ENCODE measurements around the gene POLR3G. TPM values are rescaled to one million over a fixed set of nuclear protein-coding genes. Genes with fewer than 3 reads are reported as not detected.
A peak's percentile ranks its signal among the peaks of the same experiment; 100 is the strongest.

Gene POLR3G
- total RNA-seq, 2 experiments from 2014 or later = 9.6 to 9.7 TPM

DNA sequence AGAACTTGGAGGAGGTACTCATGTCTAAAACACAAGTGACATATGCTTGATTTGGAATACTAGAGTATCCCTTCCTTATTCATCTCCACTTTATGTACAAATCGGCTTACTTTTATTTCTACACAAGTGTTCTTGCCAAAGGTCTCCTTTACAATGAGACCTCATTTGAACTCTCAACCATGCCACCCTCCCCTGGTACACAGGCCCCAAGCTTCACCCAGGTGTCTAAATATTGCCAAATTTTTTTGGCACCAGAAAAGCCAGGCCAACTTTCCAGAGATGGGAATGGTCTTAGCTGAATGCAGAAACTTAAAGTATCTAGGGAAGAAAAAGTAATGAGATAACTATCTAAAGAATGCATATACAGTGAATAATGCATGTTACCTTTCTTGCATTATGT, 35.8 kb downstream of the POLR3G start:
- ChIA-PET CTCF (no interaction called here), POLR2A (no interaction called here)
- DNase-seq = no peak
- no peak overlapping the region for H3K27ac Mint-ChIP-seq
- intact Hi-C loops (cut with micrococcal nuclease) = no loop called here
- peaks cover 5% of the 10 kb centered on the region for H3K4me1 Mint-ChIP-seq (ENCODE audit: low read depth)
- H3K4me3 Mint-ChIP-seq = no peak overlapping the region
- peaks cover 2% of the 10 kb centered on the region for H3K36me3 Mint-ChIP-seq
- H3K27me3 Mint-ChIP-seq = no peaks in the 10 kb centered on the region
- H3K9me3 Mint-ChIP-seq = no peaks in the 10 kb centered on the region

DNA sequence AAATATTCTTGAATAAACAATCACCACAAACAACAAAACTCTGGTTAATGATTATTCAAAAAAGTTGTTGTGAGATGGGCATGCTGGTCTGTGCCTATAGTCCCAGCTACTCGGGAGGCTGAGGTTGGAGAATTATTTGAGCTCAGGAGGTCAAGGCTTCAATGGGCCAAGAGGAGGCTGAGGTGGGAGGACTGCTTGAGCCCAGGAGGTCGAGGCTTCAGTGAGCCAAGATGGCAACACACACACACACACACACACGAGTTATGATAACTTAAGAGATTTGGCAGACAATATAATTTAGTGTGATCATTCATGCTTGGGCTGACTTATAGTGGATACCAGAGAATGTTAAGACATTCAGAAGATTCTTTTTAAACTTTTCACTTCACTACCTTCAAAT, 39.9 kb downstream of the POLR3G start:
- H3K4me1 Mint-ChIP-seq (ENCODE audit: low read depth) = peaks cover 9% of the 10 kb centered on the region
- H3K36me3 Mint-ChIP-seq = peaks cover 12% of the 10 kb centered on the region
- intact Hi-C loops (cut with micrococcal nuclease) = no loop called here
- no peaks in the 10 kb centered on the region for H3K27me3 Mint-ChIP-seq
- H3K9me3 Mint-ChIP-seq = no peaks in the 10 kb centered on the region
- no peak overlapping the region for H3K4me3 Mint-ChIP-seq
- CTCF ChIA-PET = no interaction called here
- POLR2A ChIA-PET = no interaction called here
- no peak for DNase-seq
- H3K27ac Mint-ChIP-seq = no peak overlapping the region

- intact Hi-C loops (cut with micrococcal nuclease) = no loop called here
- Mint-ChIP-seq H3K27ac (no peak overlapping the region), H3K4me1 (ENCODE audit: low read depth) (peaks cover 9% of the 10 kb centered on the region), H3K4me3 (no peak overlapping the region), H3K9me3 (no peaks in the 10 kb centered on the region), H3K27me3 (no peaks in the 10 kb centered on the region), H3K36me3 (peaks cover 23% of the 10 kb centered on the region)
- DNase-seq = no peak
- ChIA-PET CTCF (interaction anchor here (0.8 kb wide), 1 partner anchor 79 kb away, joined by 4 read pairs; no protein-coding TSS in a partner anchor), POLR2A (no interaction called here)
Observed at GRCh38 chr5:90518661-90519060, 44.0 kb downstream of the POLR3G start.

DNA sequence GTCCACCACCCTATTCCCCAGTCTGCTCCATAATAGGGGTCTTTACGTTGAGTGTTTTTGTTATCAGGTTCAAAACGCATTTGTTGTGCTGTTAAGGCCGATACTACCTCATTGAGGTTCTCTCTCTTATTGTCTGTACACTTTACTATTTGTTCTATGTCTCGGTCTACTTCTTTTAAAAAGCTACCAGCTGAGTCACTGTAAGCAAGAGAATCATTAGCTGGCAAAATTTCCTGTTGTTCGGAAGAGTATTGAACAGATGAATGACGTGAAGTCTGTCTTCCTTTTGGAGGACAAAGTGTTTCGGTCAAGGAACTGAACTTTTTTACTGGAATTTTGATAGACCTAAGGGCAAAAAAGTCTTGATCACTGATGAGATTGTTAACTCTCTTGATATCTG, 44.4 kb downstream of the POLR3G start:
- Mint-ChIP-seq H3K9me3 (no peaks in the 10 kb centered on the region), H3K4me1 (ENCODE audit: low read depth) (peaks cover 9% of the 10 kb centered on the region), H3K36me3 (peaks cover 23% of the 10 kb centered on the region), H3K4me3 (no peak overlapping the region), H3K27ac (no peak overlapping the region), H3K27me3 (no peaks in the 10 kb centered on the region)
- ChIA-PET POLR2A (no interaction called here), CTCF (interaction anchor here (1.4 kb wide), 1 partner anchor 11 kb away, joined by 3 read pairs; no protein-coding TSS in a partner anchor)
- intact Hi-C loops (cut with micrococcal nuclease) = no loop called here
- no peak for DNase-seq

DNA sequence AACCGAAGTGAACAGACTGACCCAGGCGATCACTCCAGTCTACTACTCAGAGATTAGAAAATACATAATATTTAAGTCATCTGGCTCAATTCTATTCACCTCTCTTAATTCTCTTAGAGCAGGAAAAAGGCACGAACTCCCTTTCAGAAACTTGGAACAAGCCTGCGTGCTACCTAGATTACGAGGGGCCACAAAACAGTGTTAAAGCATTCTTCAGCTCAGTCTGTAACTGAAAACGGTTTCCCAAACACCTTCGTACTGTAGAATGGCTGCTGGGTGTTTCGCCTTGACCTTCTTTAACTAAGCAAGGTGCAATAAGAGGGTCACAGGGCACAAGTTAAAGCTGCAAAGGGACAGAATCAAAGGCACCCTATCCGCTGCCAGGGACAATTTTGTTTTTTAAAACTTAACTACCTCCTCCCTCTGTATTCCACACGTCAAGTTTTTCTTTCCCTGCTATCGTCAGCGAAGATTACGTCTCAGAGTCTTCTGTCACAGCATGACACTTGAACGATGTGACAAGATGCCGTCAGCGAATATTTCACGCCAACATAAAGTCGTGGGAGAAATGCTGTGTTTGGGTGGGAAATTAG, 54.0 kb downstream of the POLR3G start:
- Mint-ChIP-seq H3K27me3 (peaks cover 7% of the 10 kb centered on the region), H3K27ac (peak overlapping the region; percentile 80), H3K4me3 (peak overlapping the region; percentile 100), H3K4me1 (ENCODE audit: low read depth) (peaks cover 24% of the 10 kb centered on the region), H3K9me3 (no peaks in the 10 kb centered on the region), H3K36me3 (peaks cover 3% of the 10 kb centered on the region)
- intact Hi-C loops (cut with micrococcal nuclease) = loop anchor here (1.0 to 10.0 kb wide), 4 partner anchors 54 to 852 kb away; partner anchors contain the start of genes CETN3, MBLAC2 and POLR3G
- POLR2A ChIA-PET = interaction anchor here (0.5 to 2.4 kb wide), 2 partner anchors 54 to 120 kb away, joined by 3 to 12 read pairs; partner anchors contain the start of genes MBLAC2 and POLR3G
- CTCF ChIA-PET = interaction anchor here (1.2 to 3.7 kb wide), 7 partner anchors 52 to 1799 kb away, joined by 3 to 47 read pairs (median 6); partner anchors contain the start of genes CETN3, MBLAC2 and POLR3G
- peak; percentile 39 for DNase-seq

GRCh38 chr5:90529194-90529938, 54.7 kb downstream of the POLR3G start, which contains the start of gene LYSMD3:
LYSMD3 (minus strand) TSS chr5:90529584; CDS start chr5:90525289, 4,295 bp downstream.
- peaks cover 24% of the 10 kb centered on the region for H3K4me1 Mint-ChIP-seq (ENCODE audit: low read depth)
- H3K27ac Mint-ChIP-seq = peak within 1 kb of the TSS; percentile 96
- peaks cover 3% of the 10 kb centered on the region for H3K36me3 Mint-ChIP-seq
- intact Hi-C loops (cut with micrococcal nuclease) = loop anchor here (1.0 to 10.0 kb wide), 4 partner anchors 55 to 851 kb away; partner anchors contain the start of genes CETN3, MBLAC2 and POLR3G
- DNase-seq = peak; percentile 97
- ChIA-PET CTCF (interaction anchor here (0.6 to 3.7 kb wide), 17 partner anchors 11 to 1800 kb away, joined by 3 to 47 read pairs (median 5); partner anchors contain the start of genes CETN3, MBLAC2 and POLR3G), POLR2A (interaction anchor here (0.5 to 2.4 kb wide), 3 partner anchors 55 to 121 kb away, joined by 3 to 12 read pairs (median 4); partner anchors contain the start of genes MBLAC2 and POLR3G)
- H3K27me3 Mint-ChIP-seq = peaks cover 10% of the 10 kb centered on the region
- H3K9me3 Mint-ChIP-seq = no peaks in the 10 kb centered on the region
- H3K4me3 Mint-ChIP-seq = peak within 1 kb of the TSS; percentile 100

DNA sequence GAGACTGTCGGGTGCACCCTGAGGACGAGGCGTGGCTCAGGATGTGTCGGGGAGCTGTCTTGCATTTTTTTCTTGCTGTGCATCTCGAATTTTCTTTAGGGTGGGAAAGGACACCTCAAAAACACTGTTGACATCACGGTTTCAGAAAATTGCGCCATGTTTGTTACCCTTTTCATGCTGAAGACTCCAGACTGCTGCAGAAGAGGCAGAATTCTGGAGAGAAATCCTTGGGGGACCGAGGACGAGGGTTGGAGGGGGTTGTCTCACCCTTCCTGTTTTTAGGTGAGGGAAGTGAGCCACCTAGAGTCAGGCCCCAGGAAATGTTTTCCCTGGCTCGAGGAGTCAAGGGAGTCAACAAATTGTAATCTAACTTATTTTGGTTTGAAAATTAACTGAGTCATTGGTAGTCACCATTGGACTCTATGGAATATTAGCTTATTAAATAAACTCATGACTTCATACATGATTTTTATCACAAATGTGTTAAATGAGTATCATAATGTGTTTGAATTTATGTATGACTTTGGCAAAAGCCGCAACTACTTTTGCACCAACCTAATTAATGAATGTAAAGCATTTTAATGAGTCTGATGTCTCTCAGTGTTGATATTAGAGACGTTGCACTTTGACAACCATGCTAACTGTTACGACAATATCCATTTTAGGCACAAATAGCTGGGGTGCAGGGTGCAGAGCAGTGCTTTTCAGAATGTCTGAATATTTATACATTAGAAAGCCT, 55.4 kb downstream of the POLR3G start:
- Mint-ChIP-seq H3K9me3 (no peaks in the 10 kb centered on the region), H3K4me3 (peak overlapping the region; percentile 100), H3K27me3 (peaks cover 12% of the 10 kb centered on the region), H3K27ac (peak overlapping the region; percentile 96), H3K4me1 (ENCODE audit: low read depth) (peaks cover 24% of the 10 kb centered on the region), H3K36me3 (peaks cover 1% of the 10 kb centered on the region)
- peak; percentile 73 for DNase-seq
- ChIA-PET POLR2A (interaction anchor here (0.6 kb wide), 1 partner anchor 120 kb away, joined by 4 read pairs; no protein-coding TSS in a partner anchor), CTCF (interaction anchor here (0.6 to 3.7 kb wide), 21 partner anchors 10 to 1801 kb away, joined by 3 to 47 read pairs (median 3); partner anchors contain the start of genes CETN3, MBLAC2 and POLR3G)
- intact Hi-C loops (cut with micrococcal nuclease) = loop anchor here (1.0 to 10.0 kb wide), 6 partner anchors 56 to 1803 kb away; partner anchors contain the start of genes CETN3, MBLAC2 and POLR3G

DNA sequence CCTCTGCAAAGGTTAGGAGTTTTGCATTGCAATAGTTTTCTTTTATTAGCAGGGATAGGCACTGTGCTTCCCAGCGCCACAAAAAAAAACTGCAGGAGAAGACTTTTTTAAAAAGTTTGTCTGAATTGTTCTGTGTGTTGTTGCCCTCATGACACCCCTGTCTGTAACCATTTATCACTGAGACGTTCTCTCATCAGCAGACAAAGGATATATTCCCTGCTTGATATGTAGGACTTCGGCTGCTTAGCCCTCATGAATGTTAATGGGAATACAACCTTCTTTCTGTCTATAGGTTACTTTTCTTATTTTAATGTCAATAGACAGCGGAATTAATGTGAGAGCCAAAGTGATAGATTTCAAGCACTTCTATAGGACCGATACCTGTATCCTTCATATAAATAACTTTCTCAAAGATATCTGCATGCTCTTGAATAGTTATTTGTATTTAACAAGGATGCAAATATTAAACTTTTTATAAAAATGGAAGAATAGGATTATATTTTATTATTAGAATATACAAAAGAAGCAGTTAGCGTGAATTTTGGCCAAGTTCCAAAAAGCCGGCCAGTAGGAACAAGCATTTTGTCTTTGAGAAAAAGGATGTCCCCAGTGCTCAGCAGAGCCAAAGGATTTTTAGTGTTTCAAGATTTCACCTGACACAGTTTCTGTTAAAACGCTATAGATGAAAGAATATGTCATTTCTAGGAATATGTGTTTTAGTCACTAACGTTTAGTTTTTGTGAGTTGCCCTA, 56.2 kb downstream of the POLR3G start:
- DNase-seq = no peak
- intact Hi-C loops (cut with micrococcal nuclease) = loop anchor here (1.0 to 5.0 kb wide), 2 partner anchors 92 to 1804 kb away; no protein-coding TSS in a partner anchor
- Mint-ChIP-seq H3K4me3 (no peak overlapping the region), H3K27ac (no peak overlapping the region), H3K27me3 (peaks cover 19% of the 10 kb centered on the region), H3K4me1 (ENCODE audit: low read depth) (peaks cover 24% of the 10 kb centered on the region), H3K36me3 (no peaks in the 10 kb centered on the region), H3K9me3 (no peaks in the 10 kb centered on the region)
- CTCF ChIA-PET = interaction anchor here (0.7 to 3.7 kb wide), 15 partner anchors 10 to 1801 kb away, joined by 3 to 47 read pairs (median 3); partner anchors contain the start of genes MBLAC2 and POLR3G
- POLR2A ChIA-PET = no interaction called here

DNA sequence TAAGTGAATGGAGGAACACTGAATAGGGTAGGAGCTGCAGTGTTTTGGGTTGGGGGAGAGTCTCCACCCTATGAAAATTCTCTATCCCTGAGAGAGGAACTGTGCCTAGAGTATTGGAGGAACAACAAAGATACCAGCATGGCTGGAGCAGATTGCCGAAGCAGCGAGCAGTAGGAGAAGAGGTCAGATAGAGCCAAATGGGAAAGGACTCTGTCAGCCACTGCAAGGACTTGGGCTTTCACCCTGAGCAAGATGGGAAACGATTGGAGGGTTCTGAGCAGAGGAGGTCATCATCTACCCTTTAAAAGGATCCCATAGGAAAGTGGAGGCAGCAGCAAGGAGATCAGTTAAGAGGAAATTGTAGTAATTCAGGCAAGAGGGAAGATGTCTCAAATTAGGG, 59.1 kb downstream of the POLR3G start:
- no peaks in the 10 kb centered on the region for H3K4me1 Mint-ChIP-seq (ENCODE audit: low read depth)
- no peaks in the 10 kb centered on the region for H3K36me3 Mint-ChIP-seq
- no peak overlapping the region for H3K27ac Mint-ChIP-seq
- H3K9me3 Mint-ChIP-seq = no peaks in the 10 kb centered on the region
- peaks cover 20% of the 10 kb centered on the region for H3K27me3 Mint-ChIP-seq
- POLR2A ChIA-PET = no interaction called here
- CTCF ChIA-PET = no interaction called here
- intact Hi-C loops (cut with micrococcal nuclease) = loop anchor here (5.0 kb wide), 1 partner anchor 1806 kb away; no protein-coding TSS in a partner anchor
- no peak overlapping the region for H3K4me3 Mint-ChIP-seq
- DNase-seq = no peak

GRCh38 chr5:90534922-90535321, 60.3 kb downstream of the POLR3G start:
- intact Hi-C loops (cut with micrococcal nuclease) = loop anchor here (5.0 kb wide), 1 partner anchor 1808 kb away; no protein-coding TSS in a partner anchor
- Mint-ChIP-seq H3K4me1 (ENCODE audit: low read depth) (no peaks in the 10 kb centered on the region), H3K9me3 (no peaks in the 10 kb centered on the region), H3K27me3 (peaks cover 20% of the 10 kb centered on the region), H3K36me3 (no peaks in the 10 kb centered on the region), H3K4me3 (no peak overlapping the region), H3K27ac (no peak overlapping the region)
- ChIA-PET POLR2A (no interaction called here), CTCF (no interaction called here)
- no peak for DNase-seq
